Naive thymus-derived CD8-positive, alpha-beta T cell (primary cell): ENCODE results near the gene PPL. TPM values are rescaled to one million over a fixed set of nuclear protein-coding genes. Genes with fewer than 3 reads are reported as not detected.

Source experiments
- ATAC-seq, 2 donors: fragments of 150-1000 bp; cut with Tn5 transposase in 1 of 2; sonication (Bioruptor Pico), chemical (Tn5 transposase) in 1 of 2; 1 replicate in 1 of 2; 2 replicates in 1 of 2; pipeline ENCODE4 v1.10.0; 2021; ENCODE audit warnings: mild to moderate bottlenecking in 2 of 2, moderate library complexity in 2 of 2
- POLR2A ChIA-PET: fragments of 350-600 bp; sonication (Branson Sonifier 250); formaldehyde crosslinking; loops from one replicate; lab custom pipeline; 2021; ENCODE audit warnings: antibody characterized with exemption; lab: Charles Lee
- DNase-seq, 10 donors: peaks; one replicate each; pipeline versions ENCODE4 v3.0.0 to v3.0.0-alpha.2; 2020 to 2022
- H3K27ac Mint-ChIP-seq, 10 donors: one replicate each; pipeline ENCODE4 v1.8.0; 2020 to 2022; ENCODE audit warnings: mild to moderate bottlenecking in 10 of 10, mixed read lengths in 10 of 10, moderate library complexity in 4 of 10, inconsistent platforms in 1 of 10
- H3K27me3 Mint-ChIP-seq, 5 donors: one replicate each; pipeline ENCODE4 v1.8.0; 2021 to 2022; ENCODE audit warnings: mixed read lengths in 5 of 5
- H3K36me3 Mint-ChIP-seq, 3 donors: one replicate each; pipeline ENCODE4 v1.8.0; 2020 to 2022; ENCODE audit warnings: mixed read lengths in 3 of 3, mild to moderate bottlenecking in 2 of 3, inconsistent platforms in 1 of 3
- H3K4me1 Mint-ChIP-seq, 4 donors: one replicate each; pipeline ENCODE4 v1.8.0; 2021 to 2022; ENCODE audit warnings: mixed read lengths in 4 of 4
- H3K4me3 Mint-ChIP-seq, 10 donors: one replicate each; pipeline ENCODE4 v1.8.0; 2020 to 2022; ENCODE audit warnings: mild to moderate bottlenecking in 10 of 10, mixed read lengths in 10 of 10, moderate library complexity in 6 of 10, inconsistent platforms in 1 of 10
- H3K9me3 Mint-ChIP-seq, 9 donors: one replicate each; pipeline ENCODE4 v1.8.0; 2020 to 2022; ENCODE audit warnings: mixed read lengths in 9 of 9, mild to moderate bottlenecking in 3 of 9, inconsistent platforms in 1 of 9, moderate library complexity in 1 of 9
- polyA plus RNA-seq, 3 donors: library from polyadenylated mRNA; unstranded; fragments of 300-500 nt; fragmentation: Illumina TruSeq; gene quantifications; one replicate each; pipeline ENCODE4 v1.2.3, GENCODE V29; 2021
- total RNA-seq, 8 experiments: library from RNA in 2 of 8; stranded (reverse) in 2 of 8; gene quantifications; one replicate each; pipeline ENCODE4 v1.2.3 and lab custom pipeline; 2021 to 2026

PPL gene
- total and polyA plus RNA-seq, 5 experiments from 2014 or later: 0.48 TPM; not detected in 4

DNA sequence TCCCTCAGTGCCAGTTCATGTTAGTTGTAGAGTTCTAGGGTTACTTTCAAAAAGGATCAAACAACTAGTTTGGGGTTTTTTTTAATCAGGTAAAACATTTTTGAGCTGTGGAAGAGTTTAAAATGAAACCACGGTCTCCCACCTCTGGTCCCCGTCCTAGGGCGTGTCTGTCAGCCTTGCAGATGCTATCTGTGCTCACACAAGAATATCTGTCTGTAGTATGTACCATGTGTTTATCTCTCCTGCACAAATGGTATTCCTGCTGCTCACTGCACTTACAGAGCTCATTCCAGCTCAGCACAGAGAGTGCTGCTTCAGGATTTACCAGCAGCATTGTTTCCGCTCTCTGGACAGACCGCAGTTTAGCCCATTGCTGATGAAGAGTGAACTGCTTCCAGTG lies 50.8 kb downstream of the PPL start:
- H3K4me3 Mint-ChIP-seq: peak overlapping the region in 1 of 10 donors; percentile 60
- H3K36me3 Mint-ChIP-seq: peaks cover 8 to 58% (median 31%) of the 10 kb centered on the region in 3 donors

DNA sequence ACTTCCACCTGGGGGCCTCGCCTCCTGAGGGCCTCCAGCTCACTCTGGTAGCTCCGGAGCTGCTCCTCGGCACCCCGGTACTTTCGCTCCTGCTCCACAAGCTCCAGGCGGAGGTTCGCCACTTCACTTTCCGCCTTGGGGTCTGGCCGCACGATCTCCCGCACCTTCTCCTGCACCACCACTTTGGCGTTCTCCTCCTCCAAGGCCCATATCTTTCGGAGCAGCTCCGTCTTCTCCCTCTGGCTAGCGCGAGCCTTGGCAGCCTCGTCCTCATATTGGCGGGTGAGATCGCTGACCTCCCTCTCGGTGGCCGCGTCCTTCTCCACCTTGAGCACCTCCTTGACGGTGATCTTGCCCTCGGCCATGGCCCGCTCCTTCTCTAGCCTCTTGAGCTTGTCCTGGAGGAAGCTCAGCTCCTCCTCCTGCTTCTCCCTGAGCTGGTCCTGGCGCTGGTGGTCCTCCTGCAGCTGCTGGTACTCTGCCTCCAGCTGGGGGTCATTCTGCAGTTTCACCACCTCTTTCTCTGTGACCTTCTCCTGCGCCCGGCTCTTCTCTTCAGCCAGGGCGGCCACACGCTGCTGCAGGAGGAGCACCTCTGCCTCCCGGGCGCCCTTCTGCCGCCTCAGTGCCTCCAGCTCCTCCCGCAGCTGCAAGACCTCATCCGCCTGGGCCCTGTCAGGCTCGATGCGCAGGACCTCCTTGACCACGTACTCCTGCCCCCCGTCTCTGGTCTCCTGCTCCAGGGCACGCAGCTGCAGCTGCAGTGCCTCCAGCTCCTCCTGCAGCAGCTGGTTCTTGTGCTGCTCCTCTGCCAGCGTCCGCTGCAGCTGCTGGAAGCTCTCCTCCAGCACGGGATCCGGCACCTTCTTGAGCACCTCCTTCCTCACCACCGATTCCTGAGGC lies 51.7 kb downstream of the PPL start:
- ATAC-seq: no peak
- H3K4me3 Mint-ChIP-seq: no peak overlapping the region
- peaks cover 0 to 5% (median under 1%) of the 10 kb centered on the region in 4 donors for H3K4me1 Mint-ChIP-seq
- H3K27ac Mint-ChIP-seq: peak overlapping the region in 5 of 10 donors; percentile 14 to 85 (median 49)
- no peak for DNase-seq
- peaks cover 0 to 2% (median 0%) of the 10 kb centered on the region in 9 donors for H3K9me3 Mint-ChIP-seq
- POLR2A ChIA-PET: no interaction called here
- peaks cover 8 to 68% (median 35%) of the 10 kb centered on the region in 3 donors for H3K36me3 Mint-ChIP-seq
- H3K27me3 Mint-ChIP-seq: no peaks in the 10 kb centered on the region

More for the DNA sequence above, 50.8 kb downstream of the PPL start:
- ATAC-seq (no peak), DNase-seq (no peak)
- Mint-ChIP-seq H3K4me1 (peaks cover 0 to 5% (median under 1%) of the 10 kb centered on the region in 4 donors), H3K9me3 (peaks cover 0 to 2% (median 0%) of the 10 kb centered on the region in 9 donors), H3K27ac (peak overlapping the region in 5 of 10 donors; percentile 41 to 79 (median 57)), H3K27me3 (no peaks in the 10 kb centered on the region)
- POLR2A ChIA-PET: no interaction called here

DNA sequence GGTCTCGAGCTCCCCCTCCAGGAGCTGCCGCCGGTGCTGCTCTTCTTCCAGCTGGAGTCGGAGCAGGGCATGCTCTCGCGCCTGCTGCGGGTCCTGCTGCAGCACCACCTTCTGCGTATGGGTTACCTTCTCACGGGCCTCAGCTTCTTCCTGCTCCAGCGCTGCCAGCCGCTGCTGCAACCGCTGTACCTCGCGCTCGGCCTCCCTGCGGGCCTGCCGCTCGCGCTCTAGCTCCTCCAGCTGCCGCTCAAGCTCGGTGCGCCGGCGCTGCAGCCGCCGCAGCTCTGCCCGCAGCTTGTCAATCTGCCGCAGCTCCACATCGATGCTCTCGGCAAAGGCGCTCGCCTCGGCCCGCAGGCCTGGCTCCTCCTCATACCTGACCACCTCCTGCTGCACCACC lies 52.7 kb downstream of the PPL start:
- Mint-ChIP-seq H3K36me3 (peaks cover 8 to 76% (median 38%) of the 10 kb centered on the region in 3 donors), H3K9me3 (peaks cover 0 to 2% (median 0%) of the 10 kb centered on the region in 9 donors), H3K27me3 (no peaks in the 10 kb centered on the region)

DNA sequence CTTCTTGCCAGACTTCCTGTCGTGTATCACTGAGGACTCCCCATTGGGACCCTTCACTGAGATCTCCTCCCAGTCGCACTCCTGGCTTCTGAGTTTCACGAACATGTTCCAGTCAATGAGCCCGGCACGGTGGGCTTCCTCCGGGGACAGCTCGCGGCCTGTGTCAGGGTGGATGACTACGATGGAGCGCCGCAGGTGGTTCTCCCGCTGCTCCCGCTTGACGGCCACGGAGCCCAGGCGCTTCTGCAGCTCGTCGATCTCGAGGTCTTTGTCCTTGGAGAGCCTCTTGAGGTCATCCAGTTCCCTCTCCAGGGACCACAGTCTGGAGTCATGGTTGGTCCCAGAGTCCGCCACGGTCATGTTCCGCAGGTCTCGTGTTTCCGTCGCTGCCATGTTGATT lies 53.4 kb downstream of the PPL start:
- H3K9me3 Mint-ChIP-seq: peaks cover 0 to 2% (median 0%) of the 10 kb centered on the region in 9 donors
- ATAC-seq: no peak
- no peak for DNase-seq
- no peak overlapping the region for H3K4me3 Mint-ChIP-seq
- no peak overlapping the region for H3K27ac Mint-ChIP-seq
- POLR2A ChIA-PET: no interaction called here
- peaks cover 0 to 5% (median under 1%) of the 10 kb centered on the region in 4 donors for H3K4me1 Mint-ChIP-seq
- no peaks in the 10 kb centered on the region for H3K27me3 Mint-ChIP-seq
- H3K36me3 Mint-ChIP-seq: peaks cover 8 to 83% (median 38%) of the 10 kb centered on the region in 3 donors

More for the DNA sequence above, 52.7 kb downstream of the PPL start:
- POLR2A ChIA-PET: interaction anchor here (0.6 kb wide), 1 partner anchor 13 kb away, joined by 5 read pairs; no protein-coding TSS in a partner anchor
- Mint-ChIP-seq H3K4me1 (peaks cover 0 to 5% (median under 1%) of the 10 kb centered on the region in 4 donors), H3K27ac (peak overlapping the region in 3 of 10 donors; percentile 44 to 52 (median 45)), H3K4me3 (no peak overlapping the region)
- ATAC-seq: no peak
- DNase-seq: no peak

DNA sequence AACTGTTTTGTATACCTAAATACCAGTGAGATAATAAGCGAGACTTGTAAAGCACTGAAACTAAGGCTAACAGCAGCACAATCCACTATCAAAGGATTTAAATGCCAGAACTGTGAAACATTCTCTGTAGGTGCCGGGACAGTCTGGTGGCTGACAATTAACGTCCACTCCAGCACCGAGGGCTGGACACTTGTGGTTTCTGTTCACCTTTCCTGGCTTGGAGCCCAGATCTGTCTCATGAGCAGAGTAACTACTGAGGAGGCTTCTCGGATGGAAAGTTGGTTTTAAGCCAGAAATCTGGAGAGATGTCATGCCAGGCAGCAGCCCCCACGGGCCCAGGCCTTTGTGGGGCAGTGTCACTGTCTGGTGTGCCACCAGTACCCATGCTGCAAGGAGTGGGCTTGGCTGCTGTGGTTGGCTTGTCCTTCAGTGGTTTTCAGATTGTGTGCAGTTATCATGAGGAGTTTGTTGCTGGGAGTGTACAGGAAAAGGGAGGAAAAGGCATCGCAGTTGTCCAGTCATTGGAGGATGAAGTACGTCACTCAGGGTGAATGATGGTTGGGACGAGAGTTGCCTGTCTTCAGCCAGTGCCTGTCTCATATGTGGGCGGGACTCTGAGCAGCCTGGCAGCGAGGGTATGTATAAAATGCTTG lies 54.2 kb downstream of the PPL start:
- ATAC-seq (no peak), DNase-seq (no peak)
- POLR2A ChIA-PET: no interaction called here
- H3K36me3 Mint-ChIP-seq: peaks cover 8 to 85% (median 38%) of the 10 kb centered on the region in 3 donors
- peaks cover 0 to 2% (median 0%) of the 10 kb centered on the region in 9 donors for H3K9me3 Mint-ChIP-seq
- H3K27me3 Mint-ChIP-seq: no peaks in the 10 kb centered on the region
- peak overlapping the region in 1 of 10 donors; percentile 85 for H3K27ac Mint-ChIP-seq
- H3K4me3 Mint-ChIP-seq: no peak overlapping the region
- H3K4me1 Mint-ChIP-seq: peaks cover 0 to 5% (median under 1%) of the 10 kb centered on the region in 4 donors

DNA sequence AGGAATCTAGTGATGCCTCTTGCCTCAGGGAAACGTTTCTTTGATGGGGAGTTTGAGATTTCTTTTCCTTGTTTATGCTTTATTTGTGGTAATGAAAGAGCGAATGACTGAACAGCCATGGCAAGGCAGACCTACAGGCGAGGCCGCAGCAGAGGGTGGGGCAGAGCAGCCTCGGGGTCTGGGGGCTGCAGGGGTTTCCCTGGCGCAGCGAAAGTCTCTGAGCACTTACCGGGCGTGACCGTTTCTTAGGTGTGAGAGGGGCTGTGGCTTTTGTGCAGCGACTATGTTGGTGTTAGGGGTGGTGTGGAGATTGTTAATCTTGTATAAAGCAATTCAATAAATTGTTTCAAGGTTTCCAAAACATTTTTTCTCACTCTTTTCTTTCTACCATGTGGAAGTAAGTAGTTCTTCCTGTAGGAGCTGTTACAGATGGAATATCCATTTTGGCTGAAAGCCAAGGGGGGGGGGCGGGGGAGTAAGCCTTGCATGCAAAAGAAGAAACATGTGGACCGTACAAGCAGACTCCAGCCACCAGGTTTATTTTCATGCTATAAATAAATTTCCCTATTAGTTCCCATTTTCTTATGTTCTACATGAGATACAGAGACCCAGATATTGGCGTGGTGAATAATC lies 54.8 kb downstream of the PPL start:
- POLR2A ChIA-PET: no interaction called here
- ATAC-seq: no peak
- Mint-ChIP-seq H3K36me3 (peaks cover 8 to 88% (median 40%) of the 10 kb centered on the region in 3 donors), H3K27ac (peak overlapping the region in 2 of 10 donors; percentile 4), H3K4me1 (peaks cover 0 to 8% (median under 1%) of the 10 kb centered on the region in 4 donors), H3K27me3 (no peaks in the 10 kb centered on the region), H3K9me3 (peaks cover 0 to 2% (median 0%) of the 10 kb centered on the region in 9 donors), H3K4me3 (no peak overlapping the region)
- DNase-seq: no peak

DNA sequence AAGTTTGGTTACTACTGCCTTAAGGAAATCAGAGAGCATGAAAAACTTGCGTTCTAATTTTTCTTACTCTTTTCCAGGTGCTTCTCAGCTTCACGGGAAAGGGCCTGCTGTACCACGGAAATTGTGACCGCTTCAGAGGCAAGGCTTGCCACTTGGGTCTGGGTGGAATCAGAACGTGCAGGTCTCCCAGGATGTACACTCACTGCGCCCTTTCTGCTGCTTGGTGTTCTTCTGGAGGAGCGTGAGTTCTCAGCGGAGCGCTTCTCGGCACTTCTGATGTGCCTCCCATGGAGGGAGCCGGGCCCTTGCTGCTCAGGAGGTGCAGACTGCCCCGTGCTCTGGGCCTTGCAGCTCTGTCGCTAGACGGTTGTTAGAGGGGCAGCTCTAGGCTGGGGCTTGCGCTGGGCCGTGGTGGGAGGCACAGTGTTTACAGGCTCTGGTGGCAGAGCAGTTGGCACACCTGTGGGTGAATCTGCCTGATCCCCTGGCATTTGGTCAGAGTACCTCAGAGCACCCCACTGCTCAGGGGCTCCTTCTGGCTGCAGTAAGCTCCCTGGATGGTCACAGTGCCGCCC lies 56.9 kb downstream of the PPL start:
- H3K27me3 Mint-ChIP-seq: no peaks in the 10 kb centered on the region
- H3K36me3 Mint-ChIP-seq: peaks cover 7 to 89% (median 38%) of the 10 kb centered on the region in 3 donors
- no peaks in the 10 kb centered on the region for H3K9me3 Mint-ChIP-seq
- POLR2A ChIA-PET: interaction anchor here (0.5 kb wide), 1 partner anchor 9 kb away, joined by 4 read pairs; no protein-coding TSS in a partner anchor
- no peak for ATAC-seq
- H3K27ac Mint-ChIP-seq: no peak overlapping the region
- no peak overlapping the region for H3K4me3 Mint-ChIP-seq
- DNase-seq: no peak
- peaks cover 0 to 5% (median under 1%) of the 10 kb centered on the region in 4 donors for H3K4me1 Mint-ChIP-seq

DNA sequence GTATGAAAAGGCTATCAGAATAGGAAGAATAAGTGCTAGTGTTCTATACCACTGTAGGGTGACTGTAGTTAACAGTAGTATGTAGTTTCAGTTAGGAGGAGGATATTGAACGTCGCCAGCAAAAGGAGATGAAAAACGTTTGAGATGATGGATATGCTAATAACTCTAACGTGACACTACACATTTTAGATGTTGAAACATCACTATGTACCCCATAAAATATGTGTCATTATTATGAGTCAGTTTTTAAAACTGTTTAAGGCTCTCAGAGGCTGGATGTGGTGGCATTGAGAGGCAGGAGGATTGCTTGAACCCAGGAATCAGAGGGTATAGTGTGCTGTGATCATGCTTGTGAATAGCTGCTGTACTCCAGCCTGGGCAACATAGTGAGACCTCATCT lies 57.9 kb downstream of the PPL start:
- POLR2A ChIA-PET: no interaction called here
- no peaks in the 10 kb centered on the region for H3K9me3 Mint-ChIP-seq
- H3K27me3 Mint-ChIP-seq: no peaks in the 10 kb centered on the region
- peak overlapping the region in 2 of 10 donors; percentile 16 to 43 for H3K27ac Mint-ChIP-seq
- H3K4me3 Mint-ChIP-seq: no peak overlapping the region
- ATAC-seq: no peak
- no peak for DNase-seq
- H3K36me3 Mint-ChIP-seq: peaks cover 0 to 87% (median 28%) of the 10 kb centered on the region in 3 donors
- H3K4me1 Mint-ChIP-seq: peaks cover 0 to 7% (median 0%) of the 10 kb centered on the region in 4 donors

DNA sequence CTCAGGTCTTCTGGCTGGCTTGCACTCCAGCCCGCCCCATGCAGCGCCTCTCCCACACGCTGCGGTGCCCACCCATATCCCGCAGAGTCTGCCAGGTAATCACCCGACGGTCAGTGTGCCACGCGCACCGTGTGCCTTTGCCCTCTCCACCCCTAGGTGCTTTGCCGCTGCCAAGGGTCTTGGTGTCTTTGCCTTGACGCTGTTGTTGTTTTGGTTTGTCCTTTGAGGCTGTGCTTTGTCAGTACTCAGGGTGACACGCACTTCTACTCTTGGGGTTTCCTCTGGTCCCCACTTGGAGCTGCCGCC lies 59.6 kb downstream of the PPL start:
- no peak for ATAC-seq
- no peak overlapping the region for H3K27ac Mint-ChIP-seq
- H3K36me3 Mint-ChIP-seq: peaks cover 5 to 88% (median 22%) of the 10 kb centered on the region in 3 donors

DNA sequence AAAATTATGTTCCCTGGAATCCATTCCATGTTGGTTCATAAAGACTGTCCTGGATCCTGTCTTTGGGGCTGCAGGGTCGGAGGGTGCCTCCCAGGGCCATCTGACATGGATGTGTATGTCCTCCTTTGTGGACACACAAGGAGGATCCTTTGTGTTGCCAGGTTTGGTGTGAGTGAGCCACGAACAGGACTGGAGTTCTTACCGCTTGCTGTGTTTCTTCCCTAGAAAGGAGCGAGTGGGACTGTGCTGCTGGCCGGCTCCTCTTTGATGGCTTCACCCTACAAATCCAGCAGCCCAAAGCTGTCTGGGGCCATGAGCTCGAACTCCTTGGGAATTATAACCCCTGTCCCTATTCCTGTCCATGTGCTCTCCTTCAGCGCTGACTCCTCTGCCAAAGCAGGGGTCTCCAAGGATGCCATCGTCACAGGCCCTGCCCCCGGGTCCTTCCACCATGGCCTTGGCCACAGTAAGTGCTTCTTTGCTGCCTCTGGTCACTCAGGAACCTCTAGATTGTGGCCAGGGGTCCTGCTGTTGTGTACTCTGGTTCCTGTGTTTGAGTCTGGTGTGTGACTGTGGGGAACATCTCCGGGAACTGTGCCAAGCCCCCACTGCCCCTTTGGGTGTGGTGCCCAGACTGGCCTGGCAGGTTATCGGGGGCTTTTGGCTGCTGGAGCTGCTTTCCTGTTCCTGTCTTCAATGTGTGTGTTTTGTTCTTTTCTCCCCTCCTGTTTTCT lies 60.1 kb downstream of the PPL start:
- no peak for ATAC-seq
- no peak overlapping the region for H3K27ac Mint-ChIP-seq
- POLR2A ChIA-PET: no interaction called here

More for the DNA sequence above, 59.6 kb downstream of the PPL start:
- peaks cover 0 to 7% (median 0%) of the 10 kb centered on the region in 4 donors for H3K4me1 Mint-ChIP-seq
- H3K27me3 Mint-ChIP-seq: no peaks in the 10 kb centered on the region
- DNase-seq: no peak
- POLR2A ChIA-PET: no interaction called here
- H3K4me3 Mint-ChIP-seq: no peak overlapping the region
- no peaks in the 10 kb centered on the region for H3K9me3 Mint-ChIP-seq

DNA sequence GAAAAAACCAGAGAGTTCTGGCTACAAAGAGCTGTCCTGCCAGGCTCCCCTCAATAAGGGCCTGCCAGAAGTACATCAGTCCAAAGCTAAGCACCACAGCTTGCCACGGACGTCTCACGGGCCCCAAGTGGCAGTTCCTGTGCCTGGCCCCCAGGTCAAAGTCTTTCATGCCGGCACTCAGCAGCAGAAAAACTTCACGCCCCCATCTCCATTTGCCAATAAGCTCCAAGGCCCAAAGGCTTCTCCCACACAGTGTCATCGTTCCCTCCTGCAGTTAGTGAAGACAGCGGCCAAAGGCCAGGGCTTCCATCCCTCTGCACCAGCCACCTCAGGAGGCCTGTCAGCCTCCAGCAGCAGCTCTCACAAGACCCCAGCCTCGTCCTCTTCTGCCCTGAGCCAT lies 62.3 kb downstream of the PPL start:
- no peak for DNase-seq
- no peak for ATAC-seq
- peaks cover 0 to 7% (median 1%) of the 10 kb centered on the region in 4 donors for H3K4me1 Mint-ChIP-seq
- no peak overlapping the region for H3K4me3 Mint-ChIP-seq
- peaks cover 5 to 88% (median 30%) of the 10 kb centered on the region in 3 donors for H3K36me3 Mint-ChIP-seq
- POLR2A ChIA-PET: no interaction called here
- peak overlapping the region in 3 of 10 donors; percentile 16 to 90 (median 60) for H3K27ac Mint-ChIP-seq
- no peaks in the 10 kb centered on the region for H3K9me3 Mint-ChIP-seq
- H3K27me3 Mint-ChIP-seq: no peaks in the 10 kb centered on the region

More for the DNA sequence above, 60.1 kb downstream of the PPL start:
- H3K9me3 Mint-ChIP-seq: no peaks in the 10 kb centered on the region
- peaks cover 5 to 87% (median 23%) of the 10 kb centered on the region in 3 donors for H3K36me3 Mint-ChIP-seq
- peaks cover 0 to 7% (median under 1%) of the 10 kb centered on the region in 4 donors for H3K4me1 Mint-ChIP-seq
- peak in 1 of 10 donors; percentile 51 for DNase-seq
- no peaks in the 10 kb centered on the region for H3K27me3 Mint-ChIP-seq
- H3K4me3 Mint-ChIP-seq: no peak overlapping the region
